ENCODE measurements around the gene RND3. TPM values are rescaled to one million over a fixed set of nuclear protein-coding genes. Genes with fewer than 3 reads are reported as not detected.

RND3 gene
- total and polyA plus RNA-seq, 9 of the 15 experiments (the other 6 are each of a cell fraction or from before 2014, with no cell fraction given) = 0.22 to 0.64 (median 0.29) TPM; not detected in 4

DNA sequence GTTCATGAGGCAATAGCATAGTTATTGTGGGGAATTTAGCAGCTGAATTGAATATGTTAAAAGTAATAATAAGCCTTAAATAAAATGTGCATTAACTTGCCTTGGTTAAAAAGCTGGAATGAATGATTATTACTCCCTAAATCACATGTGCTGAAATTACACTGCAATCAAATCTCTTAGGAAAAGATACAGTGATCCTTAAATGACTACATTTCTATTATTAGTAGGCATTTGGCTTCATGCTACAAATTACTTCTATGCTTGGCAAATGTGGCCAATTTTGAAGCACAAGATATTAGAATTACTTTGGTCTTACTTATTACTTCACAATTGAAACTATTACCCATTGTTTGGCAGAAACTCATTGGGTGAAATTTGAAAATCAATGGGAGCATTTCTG, 5.4 kb downstream of the RND3 start:
- H3K4me2 ChIP-seq (ENCODE audit: insufficient read depth, low read length) = no peak overlapping the region
- no peaks in the 10 kb centered on the region for H4K20me1 ChIP-seq (replicated peaks; ENCODE audit: control insufficient read depth, insufficient read depth, low read length)
- in situ Hi-C loops (cut with MboI) (loop anchor here (25.0 kb wide), 1 partner anchor 870 kb away; no protein-coding TSS in a partner anchor), intact Hi-C loops (cut with micrococcal nuclease) (no loop called here)
- POLR2A ChIA-PET = no interaction called here
- H2AFZ ChIP-seq (ENCODE audit: low read depth, low read length) = no peak overlapping the region
- DNase-seq (ENCODE audit: extremely low read depth in 1 of 4, low spot score in 3 of 4) = no peak
- H3K27ac ChIP-seq (ENCODE audit: extremely low read depth, low read depth, low read length) = no peak overlapping the region
- no peaks in the 10 kb centered on the region for H3K9me3 ChIP-seq (replicated peaks; ENCODE audit: control insufficient read depth, insufficient read depth, low read depth, low read length)
- H3K79me2 ChIP-seq (ENCODE audit: control insufficient read depth, insufficient read depth, low read length) = no peaks in the 10 kb centered on the region
- TF ChIP-seq HEY1 (CRISPR knock-in tag; IDR thresholded peaks at IDR 0.05; ENCODE audit: borderline replicate concordance) = no peak
- TF ChIP-seq, protein P1, sequence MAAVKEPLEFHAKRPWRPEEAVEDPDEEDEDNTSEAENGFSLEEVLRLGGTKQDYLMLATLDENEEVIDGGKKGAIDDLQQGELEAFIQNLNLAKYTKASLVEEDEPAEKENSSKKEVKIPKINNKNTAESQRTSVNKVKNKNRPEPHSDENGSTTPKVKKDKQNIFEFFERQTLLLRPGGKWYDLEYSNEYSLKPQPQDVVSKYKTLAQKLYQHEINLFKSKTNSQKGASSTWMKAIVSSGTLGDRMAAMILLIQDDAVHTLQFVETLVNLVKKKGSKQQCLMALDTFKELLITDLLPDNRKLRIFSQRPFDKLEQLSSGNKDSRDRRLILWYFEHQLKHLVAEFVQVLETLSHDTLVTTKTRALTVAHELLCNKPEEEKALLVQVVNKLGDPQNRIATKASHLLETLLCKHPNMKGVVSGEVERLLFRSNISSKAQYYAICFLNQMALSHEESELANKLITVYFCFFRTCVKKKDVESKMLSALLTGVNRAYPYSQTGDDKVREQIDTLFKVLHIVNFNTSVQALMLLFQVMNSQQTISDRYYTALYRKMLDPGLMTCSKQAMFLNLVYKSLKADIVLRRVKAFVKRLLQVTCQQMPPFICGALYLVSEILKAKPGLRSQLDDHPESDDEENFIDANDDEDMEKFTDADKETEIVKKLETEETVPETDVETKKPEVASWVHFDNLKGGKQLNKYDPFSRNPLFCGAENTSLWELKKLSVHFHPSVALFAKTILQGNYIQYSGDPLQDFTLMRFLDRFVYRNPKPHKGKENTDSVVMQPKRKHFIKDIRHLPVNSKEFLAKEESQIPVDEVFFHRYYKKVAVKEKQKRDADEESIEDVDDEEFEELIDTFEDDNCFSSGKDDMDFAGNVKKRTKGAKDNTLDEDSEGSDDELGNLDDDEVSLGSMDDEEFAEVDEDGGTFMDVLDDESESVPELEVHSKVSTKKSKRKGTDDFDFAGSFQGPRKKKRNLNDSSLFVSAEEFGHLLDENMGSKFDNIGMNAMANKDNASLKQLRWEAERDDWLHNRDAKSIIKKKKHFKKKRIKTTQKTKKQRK (IDR thresholded peaks at IDR 0.05; ENCODE audit: borderline replicate concordance, low read depth, low read length) = no peak
- TF ChIP-seq, protein P2, sequence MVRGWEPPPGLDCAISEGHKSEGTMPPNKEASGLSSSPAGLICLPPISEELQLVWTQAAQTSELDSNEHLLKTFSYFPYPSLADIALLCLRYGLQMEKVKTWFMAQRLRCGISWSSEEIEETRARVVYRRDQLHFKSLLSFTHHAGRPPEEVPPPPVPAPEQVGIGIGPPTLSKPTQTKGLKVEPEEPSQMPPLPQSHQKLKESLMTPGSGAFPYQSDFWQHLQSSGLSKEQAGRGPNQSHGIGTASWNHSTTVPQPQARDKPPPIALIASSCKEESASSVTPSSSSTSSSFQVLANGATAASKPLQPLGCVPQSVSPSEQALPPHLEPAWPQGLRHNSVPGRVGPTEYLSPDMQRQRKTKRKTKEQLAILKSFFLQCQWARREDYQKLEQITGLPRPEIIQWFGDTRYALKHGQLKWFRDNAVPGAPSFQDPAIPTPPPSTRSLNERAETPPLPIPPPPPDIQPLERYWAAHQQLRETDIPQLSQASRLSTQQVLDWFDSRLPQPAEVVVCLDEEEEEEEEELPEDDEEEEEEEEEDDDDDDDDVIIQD (CRISPR knock-in tag; IDR thresholded peaks at IDR 0.05) = no peak
- no peak for TF ChIP-seq TCF7L2 (IDR thresholded peaks at IDR 0.05; ENCODE audit: low read depth, low read length)
- no peak for TF ChIP-seq ZNF224 (CRISPR knock-in tag; IDR thresholded peaks at IDR 0.05)
- TF ChIP-seq PTBP1 (IDR thresholded peaks at IDR 0.05; ENCODE audit: low read depth, low read length) = no peak
- TF ChIP-seq RBFOX2 (IDR thresholded peaks at IDR 0.05; ENCODE audit: low read depth, low read length) = no peak
- no peak for TF ChIP-seq KLF1 (tag; IDR thresholded peaks at IDR 0.05)
- no peak for TF ChIP-seq KDM2B (CRISPR knock-in tag; IDR thresholded peaks at IDR 0.05)
- no peak for TF ChIP-seq SMAD1 (IDR thresholded peaks at IDR 0.05; ENCODE audit: low read depth, low read length, partially characterized antibody)
- TF ChIP-seq BRF1 (IDR thresholded peaks at IDR 0.05; ENCODE audit: borderline replicate concordance, extremely low read depth, insufficient read length) = no peak
- no peak for TF ChIP-seq SOX6 (IDR thresholded peaks at IDR 0.05)
- no peak for TF ChIP-seq ZBED1 (IDR thresholded peaks at IDR 0.05)
- no peak for TF ChIP-seq ZNF780A (CRISPR knock-in tag; IDR thresholded peaks at IDR 0.05)
- TF ChIP-seq POLR2A (conservative IDR thresholded peaks at IDR 0.05) = no peak
- no peak for TF ChIP-seq SRSF9 (IDR thresholded peaks at IDR 0.05; ENCODE audit: borderline replicate concordance, low read depth, low read length)
- no peak for TF ChIP-seq GTF2F1 (IDR thresholded peaks at IDR 0.05; ENCODE audit: low read depth, low read length)
- TF ChIP-seq NFYB (IDR thresholded peaks at IDR 0.05; ENCODE audit: extremely low read depth, insufficient read length) = no peak
- TF ChIP-seq, protein P3, sequence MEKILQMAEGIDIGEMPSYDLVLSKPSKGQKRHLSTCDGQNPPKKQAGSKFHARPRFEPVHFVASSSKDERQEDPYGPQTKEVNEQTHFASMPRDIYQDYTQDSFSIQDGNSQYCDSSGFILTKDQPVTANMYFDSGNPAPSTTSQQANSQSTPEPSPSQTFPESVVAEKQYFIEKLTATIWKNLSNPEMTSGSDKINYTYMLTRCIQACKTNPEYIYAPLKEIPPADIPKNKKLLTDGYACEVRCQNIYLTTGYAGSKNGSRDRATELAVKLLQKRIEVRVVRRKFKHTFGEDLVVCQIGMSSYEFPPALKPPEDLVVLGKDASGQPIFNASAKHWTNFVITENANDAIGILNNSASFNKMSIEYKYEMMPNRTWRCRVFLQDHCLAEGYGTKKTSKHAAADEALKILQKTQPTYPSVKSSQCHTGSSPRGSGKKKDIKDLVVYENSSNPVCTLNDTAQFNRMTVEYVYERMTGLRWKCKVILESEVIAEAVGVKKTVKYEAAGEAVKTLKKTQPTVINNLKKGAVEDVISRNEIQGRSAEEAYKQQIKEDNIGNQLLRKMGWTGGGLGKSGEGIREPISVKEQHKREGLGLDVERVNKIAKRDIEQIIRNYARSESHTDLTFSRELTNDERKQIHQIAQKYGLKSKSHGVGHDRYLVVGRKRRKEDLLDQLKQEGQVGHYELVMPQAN (IDR thresholded peaks at IDR 0.05; ENCODE audit: borderline replicate concordance) = no peak
- peaks cover 0 to 8% of the 10 kb centered on the region in 2 experiments; a peak in 1 of 5 replicates for H3K4me1 ChIP-seq (replicated peaks in 1 of 2; ENCODE audit: control insufficient read depth in 2 of 2, insufficient read depth in 2 of 2, low read length in 2 of 2)
- no peaks in the 10 kb centered on the region for H3K36me3 ChIP-seq (ENCODE audit: control insufficient read depth, insufficient read depth, low read length)
- no peaks in the 10 kb centered on the region for H3K9me1 ChIP-seq (ENCODE audit: control insufficient read depth, insufficient read depth, low read length)
- CTCF ChIA-PET (ENCODE audit: low intra/inter-chr PET ratio) = no interaction called here
- H3K9ac ChIP-seq (ENCODE audit: insufficient read depth in 1 of 2, low read depth in 2 of 2, low read length in 2 of 2) = no peak overlapping the region
- H3K4me3 ChIP-seq = no peak overlapping the region
- FAIRE-seq = no peak
- H3K27me3 ChIP-seq (ENCODE audit: control insufficient read depth in 2 of 2, insufficient read depth in 2 of 2, low read length in 2 of 2) = 0 out of 5 replicates have a peak, but pooled peaks cover 0 to 6% of the 10 kb centered on the region in 2 experiments
- no TSS peak for BruUV-seq (replicated peaks)
- no peak for ATAC-seq
